HG03097 (cell line): ENCODE results near the gene POTEG.
"Not testable (repeated sequence)": the region's sequence is repeated elsewhere in the genome, so short reads cannot be mapped to it uniquely, and the experiment has no call there.

Source experiments
- ATAC-seq: cut with Tn5 transposase; IDR thresholded peaks from one replicate; pipeline ENCODE4 v1.9.1; 2021; ENCODE audit not compliant: unreplicated experiment, low FRiP score

Gene POTEG

DNA sequence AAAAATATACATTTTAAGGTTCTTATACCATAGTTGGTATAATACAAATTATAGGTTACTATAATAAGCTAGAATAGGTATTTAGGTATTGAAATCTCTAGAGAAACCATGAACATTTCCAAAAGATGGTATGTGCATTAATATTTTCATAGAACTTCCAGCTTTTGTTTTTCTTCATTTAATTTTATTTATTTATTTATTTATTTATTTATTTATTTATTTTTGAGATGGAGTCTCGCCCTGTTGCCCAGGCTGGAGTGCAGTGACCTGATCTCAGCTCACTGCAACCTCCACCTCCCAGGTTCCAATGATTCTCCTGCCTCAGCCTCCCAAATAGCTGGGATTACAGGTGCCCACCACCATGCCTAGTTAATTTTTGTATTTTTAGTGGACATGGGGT, 54.0 kb downstream of the POTEG start:
- ATAC-seq: not testable (repeated sequence)

GRCh38 chr14:19374451-19374903, 59.7 kb downstream of the POTEG start:
- not testable (repeated sequence) for ATAC-seq

DNA sequence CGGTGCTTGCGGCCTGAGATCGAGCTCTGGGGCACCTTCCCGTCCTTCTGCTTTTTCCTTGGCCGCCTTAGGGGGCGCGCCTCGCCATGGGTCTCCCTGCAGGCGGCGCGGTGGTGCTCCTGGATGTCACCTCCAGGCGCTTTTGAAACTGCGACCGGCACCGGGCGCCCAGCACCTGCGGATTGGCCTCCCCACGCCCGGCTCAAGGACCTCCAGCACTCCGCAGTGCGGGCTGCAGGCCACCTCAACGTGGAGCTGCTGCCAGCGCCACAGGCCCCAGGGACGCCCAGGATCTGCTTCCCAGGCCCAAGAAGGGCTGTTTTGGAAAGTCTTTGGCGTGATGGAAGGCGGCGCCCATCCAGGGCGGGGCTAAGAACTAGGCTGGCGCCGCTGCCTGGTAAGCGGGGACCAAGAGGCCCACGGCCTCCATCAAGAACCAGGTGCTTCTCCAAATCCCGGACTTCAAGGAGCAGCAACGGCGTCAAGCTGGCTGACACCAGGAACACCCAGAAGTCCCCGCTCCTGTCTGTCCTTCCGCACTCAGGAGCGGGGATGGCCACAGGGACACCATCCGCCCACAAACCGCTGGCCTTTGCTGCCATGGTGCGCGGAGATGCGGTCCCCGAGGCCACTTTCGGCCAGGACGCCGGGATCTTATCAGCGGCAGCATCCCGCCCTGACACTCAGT, 61.2 kb downstream of the POTEG start:
- ATAC-seq: not testable (repeated sequence)

DNA sequence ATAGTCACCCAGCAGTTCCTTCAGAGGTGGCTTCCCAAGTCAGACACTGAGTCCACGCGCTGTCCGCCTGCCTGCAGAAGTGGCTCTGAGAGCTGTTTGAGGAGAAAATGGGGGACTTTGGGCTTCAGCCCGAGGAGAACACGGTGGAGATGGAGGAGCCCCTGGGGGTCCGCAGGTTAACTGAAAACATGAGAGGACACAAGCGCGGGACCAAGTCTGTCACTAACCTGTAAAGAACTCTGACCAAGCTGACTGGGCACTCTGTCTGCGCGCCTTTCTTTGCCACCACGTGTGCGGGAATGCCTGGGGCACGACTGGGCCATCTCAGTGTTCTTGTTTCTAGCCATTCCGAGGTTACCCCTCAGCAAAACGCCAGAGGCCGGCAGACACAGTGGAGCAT, 62.4 kb downstream of the POTEG start:
- not testable (repeated sequence) for ATAC-seq

GRCh38 chr14:19362803-19363202, 71.3 kb downstream of the POTEG start:
- not testable (repeated sequence) for ATAC-seq

DNA sequence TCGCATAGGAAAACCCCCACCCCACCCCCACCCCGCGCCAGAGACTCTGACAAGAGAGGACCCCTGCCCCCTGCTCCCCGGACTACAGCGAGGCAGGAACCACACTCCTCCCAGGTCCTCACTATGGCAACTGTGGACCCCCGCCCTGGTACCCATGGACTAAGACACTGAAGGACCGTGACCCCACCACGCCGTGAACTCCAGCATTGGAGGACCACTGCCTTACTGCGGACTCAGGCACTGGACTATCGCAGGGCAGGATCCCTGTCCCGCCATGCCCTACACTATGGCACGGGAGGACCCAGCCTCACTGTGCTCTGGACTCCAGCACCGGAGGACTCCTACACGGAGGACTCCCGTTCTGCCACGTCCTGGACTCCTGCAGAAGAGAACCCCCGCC, 71.8 kb downstream of the POTEG start:
- not testable (repeated sequence) for ATAC-seq

GRCh38 chr14:19361636-19362253, 72.4 kb downstream of the POTEG start:
- not testable (repeated sequence) for ATAC-seq

- not testable (repeated sequence) for ATAC-seq
These were observed 73.1 kb downstream of the POTEG start for GRCh38 chr14:19360937-19361635.
